Common myeloid progenitor, CD34-positive (primary cell): ENCODE results near the gene PROX1.
"Not testable (repeated sequence)": the region's sequence is repeated elsewhere in the genome, so short reads cannot be mapped to it uniquely, and the experiment has no call there.

Experiments used
- CTCF ChIA-PET: fragments of 350-600 bp; sonication (Branson Sonifier 250); formaldehyde crosslinking; loops from one replicate; lab custom pipeline; 2021; ENCODE audit warnings: antibody characterized with exemption; lab: Charles Lee
- POLR2A ChIA-PET: fragments of 350-600 bp; sonication (Branson Sonifier 250); formaldehyde crosslinking; loops from one replicate; lab custom pipeline; 2021; ENCODE audit warnings: antibody characterized with exemption; lab: Charles Lee
- DNase-seq, 3 donors: peaks; one replicate each; pipeline versions ENCODE4 v3.0.0 to v3.0.0-alpha.2; 2013
- H3K27ac ChIP-seq, 2 experiments: 1 replicate in 1 of 2; 2 replicates in 1 of 2; pipeline ENCODE4 v1.7.0; 2013; ENCODE audit warnings: inconsistent platforms in 2 of 2, low read length in 2 of 2, mild to moderate bottlenecking in 2 of 2, low read depth in 1 of 2, moderate library complexity in 1 of 2; ENCODE audit not compliant: severe bottlenecking in 2 of 2, insufficient read depth in 1 of 2, poor library complexity in 1 of 2
- H3K27me3 ChIP-seq, 5 experiments: replicated peaks in 2 of 5; 1 replicate in 3 of 5; 2 replicates in 2 of 5; pipeline versions ENCODE4 v1.6.1 to v1.7.0; 2013; ENCODE audit warnings: low read length in 4 of 5, mild to moderate bottlenecking in 2 of 5, moderate library complexity in 2 of 5, inconsistent platforms in 1 of 5; ENCODE audit not compliant: insufficient read depth in 5 of 5, control insufficient read depth in 4 of 5
- H3K36me3 ChIP-seq, 4 experiments: 1 replicate in 2 of 4; 2 replicates in 2 of 4; pipeline versions ENCODE4 v1.6.1 to v1.7.0; 2013; ENCODE audit warnings: low read length in 3 of 4, control low read depth in 1 of 4, mild to moderate bottlenecking in 1 of 4; ENCODE audit not compliant: control insufficient read depth in 4 of 4, insufficient read depth in 4 of 4
- H3K4me1 ChIP-seq, 4 experiments: 1 replicate in 3 of 4; 2 replicates in 1 of 4; pipeline versions ENCODE4 v1.6.1 to v1.7.1; 2013; ENCODE audit warnings: low read length in 3 of 4, mild to moderate bottlenecking in 3 of 4, control low read depth in 1 of 4, inconsistent platforms in 1 of 4, moderate library complexity in 1 of 4; ENCODE audit not compliant: control insufficient read depth in 4 of 4, insufficient read depth in 4 of 4; ENCODE audit errors: control extremely low read depth in 1 of 4
- H3K4me3 ChIP-seq, 7 experiments: 1 replicate in 4 of 7; 2 replicates in 3 of 7; pipeline versions ENCODE4 v1.5.1 to v1.7.0; 2013; ENCODE audit warnings: mild to moderate bottlenecking in 7 of 7, low read length in 6 of 7, moderate library complexity in 6 of 7, inconsistent platforms in 2 of 7, low read depth in 2 of 7, control low read depth in 1 of 7; ENCODE audit not compliant: insufficient read depth in 4 of 7, control insufficient read depth in 1 of 7; ENCODE audit errors: extremely low read depth in 1 of 7
- H3K9me3 ChIP-seq, 5 experiments: 1 replicate in 4 of 5; 2 replicates in 1 of 5; pipeline versions ENCODE4 v1.6.1 to v1.7.1; 2013; ENCODE audit warnings: low read length in 4 of 5, mild to moderate bottlenecking in 2 of 5, inconsistent platforms in 1 of 5, low read depth in 1 of 5, moderate library complexity in 1 of 5; ENCODE audit not compliant: control insufficient read depth in 4 of 5, insufficient read depth in 2 of 5; ENCODE audit errors: control extremely low read depth in 1 of 5
- WGBS: methylation state at CpG from one replicate; pipeline ENCODE4 v1.1.5; 2013; ENCODE audit not compliant: insufficient coverage; 5-methylcytosine and 5-hydroxymethylcytosine counted together

PROX1 gene

DNA sequence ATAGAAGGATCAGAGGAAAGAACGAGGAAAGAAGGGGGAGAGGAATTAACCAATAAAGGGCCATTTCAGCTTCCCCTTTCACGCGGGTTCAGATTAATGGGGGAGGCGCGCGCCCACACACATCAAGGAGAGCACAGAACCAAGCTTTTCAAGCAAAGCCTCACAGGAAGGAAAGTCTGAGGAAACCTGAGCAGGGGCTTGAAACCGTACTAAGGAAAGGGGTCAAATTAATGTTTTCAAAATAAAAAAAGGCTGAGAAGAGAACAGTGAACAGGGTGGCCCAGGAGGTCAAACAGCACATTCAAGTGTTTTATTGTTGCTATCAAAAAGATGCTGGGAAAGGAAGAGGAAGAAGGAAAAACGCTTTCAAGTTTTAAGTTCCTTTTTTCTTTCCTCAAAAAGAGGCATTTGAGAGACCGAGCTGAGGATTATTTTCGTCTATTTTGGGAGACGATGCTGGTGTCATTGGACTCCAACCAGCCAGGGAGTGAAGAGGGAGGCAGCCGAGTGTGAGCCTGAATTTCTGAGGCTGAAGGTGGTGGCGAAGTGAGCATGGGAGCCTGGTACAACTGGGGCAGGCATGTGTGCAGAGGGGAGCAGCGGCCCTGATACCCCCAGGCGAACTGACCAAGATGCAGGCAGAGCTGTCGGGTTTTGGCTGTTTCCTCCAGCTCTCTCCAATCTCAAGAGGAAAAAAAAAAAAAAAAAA, 88.4 kb downstream of the PROX1 start:
- H3K4me1 ChIP-seq: no peaks in the 10 kb centered on the region
- ChIA-PET POLR2A (no interaction called here), CTCF (no interaction called here)
- no peak for DNase-seq
- no peak overlapping the region for H3K27ac ChIP-seq
- H3K36me3 ChIP-seq: no peaks in the 10 kb centered on the region
- H3K4me3 ChIP-seq: no peak overlapping the region
- WGBS: 64% methylated on average over 12 of the region's 16 CpGs
- no peaks in the 10 kb centered on the region for H3K9me3 ChIP-seq
- H3K27me3 ChIP-seq: peaks cover 0 to 2% (median 0%) of the 10 kb centered on the region in 5 experiments

DNA sequence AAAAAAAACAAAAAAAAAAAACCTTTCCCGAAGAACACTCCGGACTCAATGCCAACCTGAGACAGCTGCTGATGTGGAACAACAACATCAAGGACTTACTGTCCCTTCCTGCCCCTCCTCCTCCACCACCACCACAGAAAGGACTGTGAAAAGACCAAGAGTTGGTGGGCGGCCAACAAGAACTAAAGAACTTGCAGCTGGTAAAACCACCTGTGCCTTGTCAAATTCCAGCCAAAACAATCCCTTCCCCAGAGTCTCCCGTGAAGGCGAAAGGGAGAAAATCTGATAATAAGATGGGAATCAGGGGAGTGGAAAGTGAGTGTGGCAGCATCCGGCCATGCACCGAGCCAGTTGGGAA, 88.9 kb downstream of the PROX1 start:
- 87% methylated on average over 2 of the region's 7 CpGs for WGBS
- no peaks in the 10 kb centered on the region for H3K9me3 ChIP-seq
- CTCF ChIA-PET: no interaction called here
- peaks cover 0 to 2% (median 0%) of the 10 kb centered on the region in 5 experiments for H3K27me3 ChIP-seq
- H3K36me3 ChIP-seq: no peaks in the 10 kb centered on the region
- H3K27ac ChIP-seq: no peak overlapping the region
- DNase-seq: no peak
- POLR2A ChIA-PET: no interaction called here
- no peaks in the 10 kb centered on the region for H3K4me1 ChIP-seq
- no peak overlapping the region for H3K4me3 ChIP-seq

DNA sequence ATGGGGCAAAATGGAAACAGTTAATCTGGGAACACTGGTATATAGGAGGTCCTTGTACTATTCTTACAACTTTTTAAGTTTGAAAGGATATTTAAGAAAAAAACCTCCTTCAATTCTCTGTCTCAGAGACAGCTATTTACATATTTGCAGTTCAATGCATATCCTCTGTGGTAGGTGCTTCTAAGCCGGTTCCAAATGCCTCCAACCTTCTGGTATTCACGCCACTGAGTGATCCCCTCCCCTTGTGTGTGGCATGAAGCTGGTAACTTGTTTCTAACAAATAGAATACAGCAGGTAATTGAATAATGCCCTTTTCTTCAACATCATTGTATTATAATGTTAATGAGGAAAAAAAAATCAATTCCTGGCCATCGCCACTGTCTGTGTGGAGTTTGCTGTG, 91.2 kb downstream of the PROX1 start:
- H3K4me3 ChIP-seq: no peak overlapping the region
- 87% methylated on average over 3 of the region's 3 CpGs for whole genome bisulfite sequencing
- no peaks in the 10 kb centered on the region for H3K9me3 ChIP-seq
- H3K36me3 ChIP-seq: no peaks in the 10 kb centered on the region
- no peaks in the 10 kb centered on the region for H3K4me1 ChIP-seq
- ChIA-PET POLR2A (no interaction called here), CTCF (no interaction called here)
- no peak overlapping the region for H3K27ac ChIP-seq
- H3K27me3 ChIP-seq: peaks cover 0 to 4% (median 0%) of the 10 kb centered on the region in 5 experiments
- DNase-seq: no peak

DNA sequence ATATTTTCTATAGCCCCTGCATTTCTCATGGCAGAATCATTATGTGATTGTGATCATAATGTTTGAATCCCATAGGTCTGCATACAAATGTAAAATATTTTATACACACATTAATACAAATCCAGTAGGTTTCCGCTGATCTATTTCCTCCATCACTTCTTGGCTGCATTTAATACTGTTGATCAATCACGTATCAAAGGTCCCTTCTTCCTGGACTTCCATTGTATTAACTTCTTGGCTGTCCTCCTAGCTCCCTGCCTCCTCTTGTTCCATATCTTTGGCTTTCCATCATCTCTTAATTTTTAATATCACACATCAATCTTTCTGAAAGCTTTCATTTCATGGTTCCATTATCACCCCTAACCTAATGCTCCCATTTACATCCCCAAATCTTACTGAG, 97.6 kb downstream of the PROX1 start:
- no peaks in the 10 kb centered on the region for H3K9me3 ChIP-seq
- ChIA-PET POLR2A (no interaction called here), CTCF (no interaction called here)
- no peak overlapping the region for H3K27ac ChIP-seq
- no peak overlapping the region for H3K4me3 ChIP-seq
- H3K4me1 ChIP-seq: no peaks in the 10 kb centered on the region
- H3K36me3 ChIP-seq: no peaks in the 10 kb centered on the region
- DNase-seq: no peak
- 94% methylated on average over 2 of the region's 2 CpGs for WGBS
- peaks cover 0 to 2% (median 0%) of the 10 kb centered on the region in 5 experiments for H3K27me3 ChIP-seq

DNA sequence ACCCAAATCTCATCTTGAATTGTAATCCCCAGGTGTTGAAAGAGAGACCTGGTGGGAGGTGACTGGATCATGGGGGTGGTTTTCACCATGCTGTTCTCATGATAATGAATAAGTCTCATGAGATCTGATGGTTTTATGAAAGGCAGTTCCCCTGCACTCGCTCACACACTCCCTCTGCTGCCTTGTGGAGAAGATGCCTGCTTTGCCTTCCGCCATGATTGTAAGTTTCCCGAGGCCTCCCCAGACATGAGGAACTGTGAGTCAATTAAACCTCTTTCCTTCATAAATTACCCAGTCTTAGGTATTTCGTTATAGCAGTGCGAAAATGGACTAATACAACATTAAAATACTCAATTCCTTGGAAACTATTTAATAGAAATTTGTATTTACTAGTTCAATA, 99.2 kb downstream of the PROX1 start:
- Histone ChIP-seq H3K27me3 (peaks cover 0 to 5% (median 0%) of the 10 kb centered on the region in 5 experiments), H3K9me3 (peaks cover 0 to 5% (median 0%) of the 10 kb centered on the region in 5 experiments), H3K4me1 (no peaks in the 10 kb centered on the region), H3K27ac (no peak overlapping the region), H3K36me3 (no peaks in the 10 kb centered on the region), H3K4me3 (no peak overlapping the region)
- CTCF ChIA-PET: no interaction called here
- 96% methylated on average over 3 of the region's 5 CpGs for WGBS
- POLR2A ChIA-PET: no interaction called here
- DNase-seq: no peak

DNA sequence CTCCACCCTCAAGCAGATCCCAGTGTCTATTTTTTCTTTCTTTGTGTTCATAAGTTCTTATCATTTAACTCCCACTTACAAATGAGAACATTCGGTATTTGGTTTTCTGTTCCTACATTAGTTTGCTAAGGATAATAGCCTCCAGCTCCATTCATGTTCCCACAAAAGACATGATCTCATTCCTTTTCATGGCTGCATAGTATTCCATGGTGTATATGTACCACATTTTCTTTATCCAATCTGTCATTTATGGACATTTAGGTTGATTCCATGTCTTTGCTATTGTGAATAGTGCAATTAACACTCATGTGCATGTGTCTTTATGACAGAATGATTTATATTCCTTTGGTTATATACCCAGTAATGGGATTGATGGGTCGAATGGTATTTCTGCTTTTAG, 101.2 kb downstream of the PROX1 start:
- H3K4me1 ChIP-seq, H3K27ac ChIP-seq, H3K9me3 ChIP-seq, CTCF ChIA-PET, H3K4me3 ChIP-seq, POLR2A ChIA-PET, H3K36me3 ChIP-seq, H3K27me3 ChIP-seq, DNase-seq: not testable (repeated sequence)
- WGBS: 100% methylated on average over 1 of the region's 2 CpGs
